Activated gamma-delta T cell (primary cell): ENCODE measurements around the gene GUCY2C.

Experiments used
- DNase-seq: peaks from one replicate; lab custom pipeline; 2025; lab: John Stamatoyannopoulos, UW

The GUCY2C gene

DNA sequence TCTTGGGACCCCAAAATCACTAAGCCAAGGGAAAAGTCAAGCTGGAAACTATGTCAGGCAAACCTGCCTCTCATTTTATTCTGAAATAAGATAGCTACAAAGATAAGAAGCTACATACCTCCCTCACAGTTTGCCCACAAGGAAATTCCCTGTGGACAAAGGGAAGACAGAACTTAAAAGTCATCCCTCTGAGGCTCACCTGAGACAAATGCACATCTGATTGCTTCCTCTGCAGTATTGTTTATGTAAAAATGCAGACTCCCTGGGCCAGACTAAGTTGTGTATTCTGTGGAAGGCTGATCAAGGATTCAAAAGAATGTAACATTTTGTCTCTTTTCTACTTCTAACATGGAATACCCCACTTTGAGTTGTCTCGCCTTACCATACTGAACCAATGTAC is 126.2 kb downstream of the GUCY2C start:
- no peak for DNase-seq

DNA sequence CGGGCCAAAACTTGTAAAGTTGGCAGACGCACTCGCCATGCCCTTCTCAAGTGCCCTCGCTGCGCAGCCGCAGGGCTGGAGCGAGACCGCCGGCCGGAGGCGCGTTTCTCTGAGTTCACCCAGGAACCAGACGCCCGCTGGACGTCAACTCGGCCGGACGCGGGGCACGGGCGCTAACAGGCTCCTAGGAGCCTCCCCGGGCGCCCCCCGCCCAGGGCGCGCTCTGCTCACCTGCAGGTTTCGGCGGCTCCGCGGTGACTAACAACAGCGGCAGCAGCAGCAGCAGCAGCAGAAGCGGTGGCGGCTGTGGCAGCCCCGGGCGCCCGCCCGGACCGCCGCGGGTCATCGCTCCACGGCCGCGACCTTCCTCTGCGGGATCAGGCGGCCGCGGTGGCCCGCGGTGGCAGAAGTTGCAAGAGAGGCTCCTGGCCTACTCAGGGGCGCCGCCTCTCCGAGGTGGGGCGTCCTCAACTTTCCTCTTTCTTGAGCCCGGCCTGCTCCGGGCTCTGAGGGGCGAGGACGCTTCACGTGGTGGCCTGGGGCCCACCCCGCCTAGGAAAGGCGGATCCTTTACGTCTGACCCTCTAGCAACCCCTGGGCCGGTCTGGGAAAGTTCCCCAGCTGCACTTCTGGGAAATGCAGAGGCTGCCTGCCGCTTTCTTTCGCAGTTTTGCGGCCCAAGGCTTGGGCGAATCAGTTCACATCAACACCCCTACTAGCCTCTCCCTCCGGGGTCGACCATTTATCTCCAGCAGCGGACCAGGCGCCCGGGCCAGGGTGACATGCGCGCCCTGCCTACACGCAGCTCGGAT is 128.8 kb downstream of the GUCY2C start, which contains the start of gene PLBD1:
Gene PLBD1, minus strand, starts transcription at position 533 of the 812 bp plus-strand sequence. Its CDS starts 187 bp downstream, at position 346.
- DNase-seq: no peak

DNA sequence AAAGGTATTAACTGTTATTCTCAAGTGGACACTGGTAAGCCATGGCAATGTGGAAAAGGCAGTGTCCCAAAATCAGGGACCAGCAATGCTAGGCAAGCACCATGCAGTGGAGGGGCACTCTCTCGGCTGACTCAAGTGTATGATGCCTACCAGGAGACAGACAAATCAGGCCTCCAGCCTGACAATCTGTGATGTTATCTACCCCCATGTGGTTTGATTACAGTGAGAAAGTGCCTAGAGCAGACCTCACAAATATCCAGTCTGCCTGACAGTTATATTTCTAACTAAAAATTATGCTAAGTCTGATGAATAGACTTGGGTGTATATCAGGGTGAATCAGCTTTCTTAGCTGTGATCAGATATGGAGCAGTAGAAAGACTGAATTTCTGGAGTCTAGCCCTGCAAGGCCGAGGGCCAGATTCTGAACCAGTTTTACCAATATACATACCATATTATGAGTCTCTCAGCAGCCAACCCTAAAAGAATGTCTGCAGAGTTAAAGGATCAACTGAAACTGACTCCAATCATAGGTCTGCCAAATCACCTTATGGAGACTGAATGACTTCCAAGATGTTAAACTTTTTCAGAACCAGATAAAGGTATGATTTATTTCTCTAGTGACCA is 132.0 kb downstream of the GUCY2C start:
- DNase-seq: no peak

DNA sequence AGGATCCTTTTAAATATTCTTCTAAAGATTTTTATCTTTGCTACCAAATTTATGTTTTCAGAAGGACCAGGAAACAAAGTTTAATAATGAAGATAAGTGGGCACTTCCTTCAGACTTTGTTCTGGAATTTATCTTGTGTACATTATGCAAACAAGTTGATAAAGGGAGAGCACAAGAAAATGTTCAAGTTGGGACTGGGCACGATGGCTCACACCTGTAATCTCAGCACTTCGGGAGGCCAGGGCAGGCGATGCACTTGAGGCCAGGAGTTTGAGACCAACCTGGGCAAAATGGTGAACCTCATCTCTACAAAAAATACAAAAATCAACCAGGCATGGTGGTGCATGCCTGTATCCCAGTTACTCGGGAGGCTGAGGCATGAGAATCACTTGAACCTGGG is 133.4 kb downstream of the GUCY2C start:
- DNase-seq: no peak
